Fibroblast of villous mesenchyme (primary cell): Measurements from ENCODE around the gene AP2B1. TPM values are rescaled to one million over a fixed set of nuclear protein-coding genes. Genes with fewer than 3 reads are reported as not detected.
A peak's percentile ranks its signal among the peaks of the same experiment; 100 is the strongest.

Experiments
- DNase-seq: peaks from one replicate; pipeline ENCODE4 v3.0.0-alpha.2; 2010; ENCODE audit warnings: low read depth
- H3K4me3 ChIP-seq: 2 replicates; pipeline ENCODE4 v1.5.1; 2011; ENCODE audit warnings: low read depth, mild to moderate bottlenecking, low read length
- CTCF ChIP-seq: IDR thresholded peaks from 2 replicates; pipeline ENCODE4 v1.5.1; 2012; ENCODE audit warnings: low read depth, mild to moderate bottlenecking, low read length; ENCODE audit not compliant: insufficient read depth
- total RNA-seq: library from RNA; depleted of rRNA; stranded (reverse); fragments of >200 nt; gene quantifications from 2 replicates; pipeline ENCODE4 v1.2.3, GENCODE V29; 2012

The AP2B1 gene
- total RNA-seq, 1 donor = 97.6 TPM

GRCh38 chr17:35731917-35732805 is 145.0 kb downstream of the AP2B1 start:
- no peak for TF ChIP-seq CTCF
- H3K4me3 ChIP-seq = peak overlapping the region; percentile 74
- no peak for DNase-seq

GRCh38 chr17:35732806-35733136 is 145.6 kb downstream of the AP2B1 start:
- DNase-seq = no peak
- no peak for TF ChIP-seq CTCF
- H3K4me3 ChIP-seq = peak overlapping the region; percentile 74

- no peak for TF ChIP-seq CTCF
- no peak overlapping the region for H3K4me3 ChIP-seq
- no peak for DNase-seq
Observed at GRCh38 chr17:35733366-35733765, 146.2 kb downstream of the AP2B1 start.

- no peak for DNase-seq
- H3K4me3 ChIP-seq = no peak overlapping the region
- TF ChIP-seq CTCF = no peak
Observed at GRCh38 chr17:35734396-35734795, 147.3 kb downstream of the AP2B1 start.

- TF ChIP-seq CTCF = no peak
- H3K4me3 ChIP-seq = no peak overlapping the region
- no peak for DNase-seq
Observed at GRCh38 chr17:35735036-35735805, 148.1 kb downstream of the AP2B1 start.

GRCh38 chr17:35736236-35736635 is 149.1 kb downstream of the AP2B1 start:
- no peak for DNase-seq

More at GRCh38 chr17:35736236-35736635, 149.1 kb downstream of the AP2B1 start:
- H3K4me3 ChIP-seq = no peak overlapping the region
- no peak for TF ChIP-seq CTCF
